Colonic mucosa (tissue), 4 donors: ENCODE measurements around the gene FAM83E. TPM values are rescaled to one million over a fixed set of nuclear protein-coding genes. Genes with fewer than 3 reads are reported as not detected.

Source experiments
- DNase-seq: peaks from one replicate; pipeline ENCODE4 v3.0.0-alpha.2; 2020
- H3K27ac ChIP-seq: fragments of 200-600 bp; one replicate; pipeline ENCODE4 v1.8.0; 2021
- H3K27me3 ChIP-seq: fragments of 200-600 bp; one replicate; pipeline ENCODE4 v1.8.0; 2021
- H3K36me3 ChIP-seq: fragments of 200-600 bp; one replicate; pipeline ENCODE4 v1.8.0; 2021
- H3K4me1 ChIP-seq: fragments of 200-600 bp; one replicate; pipeline ENCODE4 v1.8.0; 2021; ENCODE audit warnings: mild to moderate bottlenecking
- H3K4me3 ChIP-seq: fragments of 200-600 bp; one replicate; pipeline ENCODE4 v1.8.0; 2021
- H3K9ac ChIP-seq, 2 donors: one replicate each; pipeline ENCODE4 v1.7.0; 2013; ENCODE audit warnings: control low read depth in 2 of 2, low read depth in 2 of 2, low read length in 2 of 2
- H3K9me3 ChIP-seq: fragments of 200-600 bp; one replicate; pipeline ENCODE4 v1.8.0; 2021
- intact Hi-C: fragments of 100-400 bp; cut with DNase I; formaldehyde crosslinking; loops from one replicate; pipeline ENCODE4 v1.14.1; 2022
- total RNA-seq, 2 donors: library from RNA; stranded (reverse); fragmentation: NEBNext Ultra II Directional in 1 of 2; extraction: Animal tissue kit (Norgen Biotek cat#: 25700) in 1 of 2; gene quantifications; one replicate each; pipeline ENCODE4 v1.2.1, GENCODE V29; 2021
- TF ChIP-seq, protein P1 (sequence below): fragments of 200-600 bp; IDR thresholded peaks from one replicate; pipeline ENCODE4 v1.8.0; 2022; ENCODE audit warnings: antibody characterized with exemption, mild to moderate bottlenecking
- donor health status: healthy.
- donor health status: DM: no; HTN: no; CAD: no.
- donor health status: DM: no; HTN: no; CAD: no.

FAM83E gene
- total RNA-seq, 2 donors from 2014 or later = 150 to 198 TPM

DNA sequence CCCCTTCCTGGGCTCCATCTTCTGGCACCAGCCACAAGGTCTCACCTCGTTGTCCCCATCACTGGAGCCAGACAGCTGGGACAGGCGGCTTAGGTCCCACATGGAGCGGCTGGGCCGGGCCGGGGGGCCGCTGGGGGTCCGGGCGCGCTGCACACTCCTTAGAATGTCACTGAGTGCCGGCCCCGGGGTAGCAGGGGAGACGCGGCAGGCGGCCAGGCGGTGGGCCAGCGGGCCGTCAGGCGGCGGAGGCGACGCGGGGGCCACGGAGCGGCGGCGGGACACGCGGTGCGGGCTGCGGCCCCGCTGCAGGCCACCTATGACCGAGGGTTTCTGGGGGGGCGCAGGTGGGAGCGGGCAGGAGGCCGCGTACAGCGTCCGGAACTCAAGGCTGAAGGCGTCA, 11.4 kb downstream of the FAM83E start:
- no peak overlapping the region for H3K4me3 ChIP-seq
- H3K36me3 ChIP-seq = no peaks in the 10 kb centered on the region
- H3K27me3 ChIP-seq = no peaks in the 10 kb centered on the region
- no peak overlapping the region for H3K9ac ChIP-seq
- DNase-seq = no peak
- intact Hi-C loops = no loop called here
- no peaks in the 10 kb centered on the region for H3K9me3 ChIP-seq
- TF ChIP-seq, protein P1, sequence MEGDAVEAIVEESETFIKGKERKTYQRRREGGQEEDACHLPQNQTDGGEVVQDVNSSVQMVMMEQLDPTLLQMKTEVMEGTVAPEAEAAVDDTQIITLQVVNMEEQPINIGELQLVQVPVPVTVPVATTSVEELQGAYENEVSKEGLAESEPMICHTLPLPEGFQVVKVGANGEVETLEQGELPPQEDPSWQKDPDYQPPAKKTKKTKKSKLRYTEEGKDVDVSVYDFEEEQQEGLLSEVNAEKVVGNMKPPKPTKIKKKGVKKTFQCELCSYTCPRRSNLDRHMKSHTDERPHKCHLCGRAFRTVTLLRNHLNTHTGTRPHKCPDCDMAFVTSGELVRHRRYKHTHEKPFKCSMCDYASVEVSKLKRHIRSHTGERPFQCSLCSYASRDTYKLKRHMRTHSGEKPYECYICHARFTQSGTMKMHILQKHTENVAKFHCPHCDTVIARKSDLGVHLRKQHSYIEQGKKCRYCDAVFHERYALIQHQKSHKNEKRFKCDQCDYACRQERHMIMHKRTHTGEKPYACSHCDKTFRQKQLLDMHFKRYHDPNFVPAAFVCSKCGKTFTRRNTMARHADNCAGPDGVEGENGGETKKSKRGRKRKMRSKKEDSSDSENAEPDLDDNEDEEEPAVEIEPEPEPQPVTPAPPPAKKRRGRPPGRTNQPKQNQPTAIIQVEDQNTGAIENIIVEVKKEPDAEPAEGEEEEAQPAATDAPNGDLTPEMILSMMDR = no peak
- no peaks in the 10 kb centered on the region for H3K4me1 ChIP-seq
- H3K27ac ChIP-seq = no peak overlapping the region

DNA sequence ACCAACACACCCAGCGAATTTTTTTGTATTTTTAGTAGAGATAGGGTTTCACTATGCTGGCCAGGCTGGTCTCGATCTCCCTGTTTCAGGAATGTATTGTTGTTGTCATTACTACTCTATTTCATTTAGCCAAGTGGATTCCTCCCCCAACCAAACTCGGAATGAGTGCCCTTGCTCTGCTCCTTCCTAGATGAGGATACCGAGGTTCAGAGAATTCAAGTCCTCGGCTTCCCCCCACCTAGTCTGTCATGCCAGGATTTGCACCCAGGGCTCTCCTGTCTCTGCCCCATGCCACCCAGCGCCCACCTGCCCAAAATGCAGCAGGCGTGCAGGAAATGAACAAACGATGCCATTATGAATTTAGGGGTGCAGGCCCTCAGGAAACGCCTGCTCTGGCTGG, 11.9 kb downstream of the FAM83E start:
- H3K4me1 ChIP-seq = no peaks in the 10 kb centered on the region
- no peaks in the 10 kb centered on the region for H3K9me3 ChIP-seq
- TF ChIP-seq, protein P1 = no peak
- no peaks in the 10 kb centered on the region for H3K27me3 ChIP-seq
- no peak overlapping the region for H3K4me3 ChIP-seq
- intact Hi-C loops = no loop called here
- DNase-seq = no peak
- peak overlapping the region in 1 of 2 donors; percentile 28 for H3K9ac ChIP-seq
- H3K36me3 ChIP-seq = no peaks in the 10 kb centered on the region
- peak overlapping the region; percentile 41 for H3K27ac ChIP-seq

DNA sequence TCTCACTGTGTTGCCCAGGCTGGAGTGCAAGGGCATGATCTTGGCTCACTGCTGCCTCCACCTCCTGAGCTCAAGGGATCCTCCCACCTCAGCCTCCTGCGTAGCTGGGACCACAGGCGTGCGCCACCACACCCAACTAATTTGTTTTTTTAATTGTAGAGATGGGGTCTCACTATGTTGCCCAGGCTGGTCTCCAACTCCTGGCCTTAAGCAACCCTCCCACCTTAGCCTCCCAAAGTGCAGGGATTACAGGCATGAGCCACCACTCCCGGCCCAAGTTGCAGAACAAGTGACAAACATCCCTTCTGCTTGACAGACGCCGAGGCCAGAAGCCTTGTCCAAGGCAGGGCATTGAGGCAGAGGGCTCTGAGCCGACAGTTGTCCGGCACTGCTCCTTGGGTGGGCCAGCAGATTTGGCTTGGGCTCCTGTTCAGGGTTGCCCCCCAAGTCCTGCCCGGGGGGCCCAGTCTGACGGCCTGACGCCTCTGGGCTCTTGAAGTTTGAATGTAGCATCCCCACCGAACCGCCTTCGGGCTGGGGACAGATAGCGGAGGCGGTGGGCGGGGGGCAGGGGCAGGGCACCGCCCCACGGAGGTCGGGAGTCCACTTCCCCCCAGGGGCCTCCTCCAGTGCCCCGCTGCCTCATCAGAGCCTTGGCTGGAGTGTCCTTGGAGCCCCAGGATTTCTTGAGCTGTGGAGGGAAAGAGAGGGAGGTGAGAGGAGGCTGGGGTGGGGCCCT, 14.0 kb downstream of the FAM83E start:
- no peak overlapping the region for H3K4me3 ChIP-seq
- H3K9ac ChIP-seq = no peak overlapping the region
- no peaks in the 10 kb centered on the region for H3K36me3 ChIP-seq
- DNase-seq = no peak
- H3K4me1 ChIP-seq = no peaks in the 10 kb centered on the region
- no peak overlapping the region for H3K27ac ChIP-seq
- intact Hi-C loops = no loop called here
- no peaks in the 10 kb centered on the region for H3K27me3 ChIP-seq
- H3K9me3 ChIP-seq = no peaks in the 10 kb centered on the region
- TF ChIP-seq, protein P1 = no peak

DNA sequence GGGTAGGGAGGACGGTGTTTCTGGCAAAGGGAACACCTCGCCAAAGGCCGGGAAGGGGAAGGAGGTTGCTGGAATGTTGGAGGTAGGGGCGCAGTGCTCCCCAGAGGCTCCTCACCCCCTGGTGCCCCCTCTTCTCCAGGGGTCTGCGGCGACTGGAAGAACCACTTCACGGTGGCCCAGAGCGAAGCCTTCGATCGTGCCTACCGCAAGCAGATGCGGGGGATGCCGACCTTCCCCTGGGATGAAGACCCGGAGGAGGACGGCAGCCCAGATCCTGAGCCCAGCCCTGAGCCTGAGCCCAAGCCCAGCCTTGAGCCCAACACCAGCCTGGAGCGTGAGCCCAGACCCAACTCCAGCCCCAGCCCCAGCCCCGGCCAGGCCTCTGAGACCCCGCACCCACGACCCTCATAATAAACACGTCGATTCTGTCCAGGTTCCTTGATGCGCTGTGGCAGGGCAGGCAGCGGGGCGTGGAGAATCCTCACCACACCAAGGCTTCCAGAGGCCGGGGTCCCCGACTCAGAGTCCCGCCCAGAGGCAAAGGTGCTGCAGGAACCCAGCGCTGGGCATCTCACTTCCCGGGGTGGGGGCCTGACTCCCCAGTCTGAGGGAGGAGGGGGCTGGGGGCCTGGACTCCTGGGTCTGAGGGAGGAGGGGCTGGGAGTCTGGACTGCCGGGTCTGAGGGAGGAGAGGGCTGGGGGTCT, 15.7 kb downstream of the FAM83E start:
- no peak overlapping the region for H3K4me3 ChIP-seq
- H3K4me1 ChIP-seq = no peaks in the 10 kb centered on the region
- no peak for DNase-seq
- intact Hi-C loops = no loop called here
- no peak overlapping the region for H3K27ac ChIP-seq
- H3K9ac ChIP-seq = no peak overlapping the region
- TF ChIP-seq, protein P1 = no peak
- H3K27me3 ChIP-seq = no peaks in the 10 kb centered on the region
- H3K36me3 ChIP-seq = no peaks in the 10 kb centered on the region
- H3K9me3 ChIP-seq = no peaks in the 10 kb centered on the region

DNA sequence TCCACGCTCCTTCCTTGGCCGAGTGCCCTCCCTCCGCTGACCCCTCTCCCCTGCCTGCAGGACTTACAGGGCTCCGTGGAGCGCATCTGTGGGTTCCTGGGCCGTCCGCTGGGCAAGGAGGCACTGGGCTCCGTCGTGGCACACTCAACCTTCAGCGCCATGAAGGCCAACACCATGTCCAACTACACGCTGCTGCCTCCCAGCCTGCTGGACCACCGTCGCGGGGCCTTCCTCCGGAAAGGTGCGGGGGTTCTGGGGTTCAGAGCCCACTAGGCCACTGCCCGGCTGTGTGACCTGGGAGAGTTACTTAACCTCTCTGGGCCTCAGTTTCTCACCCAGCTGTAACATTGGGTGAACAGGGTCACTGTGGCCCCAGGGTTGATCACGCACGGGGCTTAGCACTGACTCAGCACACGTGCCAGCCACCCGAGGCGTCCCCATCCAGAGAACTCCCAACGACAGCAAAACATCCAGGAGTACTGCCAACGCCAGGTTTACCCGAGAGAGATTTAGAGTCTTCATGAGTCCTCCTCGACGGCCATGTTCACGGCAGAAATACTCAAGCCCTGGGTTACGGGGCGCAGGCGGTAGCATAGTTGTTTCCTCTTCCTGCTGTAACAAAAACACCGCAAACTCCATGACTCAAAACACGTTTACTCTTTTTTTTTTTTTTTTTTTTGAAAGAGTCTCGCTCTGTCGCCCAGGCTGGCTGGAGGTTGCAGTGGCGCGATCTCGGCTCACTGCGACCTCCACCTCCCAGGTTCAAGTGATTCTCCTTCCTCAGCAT, 18.0 kb downstream of the FAM83E start:
- H3K36me3 ChIP-seq = no peaks in the 10 kb centered on the region
- H3K27ac ChIP-seq = no peak overlapping the region
- no peaks in the 10 kb centered on the region for H3K27me3 ChIP-seq
- H3K9me3 ChIP-seq = no peaks in the 10 kb centered on the region
- H3K4me3 ChIP-seq = no peak overlapping the region
- H3K4me1 ChIP-seq = no peaks in the 10 kb centered on the region
- no peak for DNase-seq
- H3K9ac ChIP-seq = no peak overlapping the region
- intact Hi-C loops = no loop called here
- TF ChIP-seq, protein P1 = no peak
